IPS-NIHi7 (cell line): ENCODE data around the gene CTNNB1.
"Not testable (repeated sequence)": the region's sequence is repeated elsewhere in the genome, so short reads cannot be mapped to it uniquely, and the experiment has no call there.

Source experiments
- DNase-seq: peaks from one replicate; pipeline ENCODE4 v3.0.0; 2012; ENCODE audit warnings: mixed read lengths; ENCODE audit errors: extremely low spot score

The CTNNB1 gene

DNA sequence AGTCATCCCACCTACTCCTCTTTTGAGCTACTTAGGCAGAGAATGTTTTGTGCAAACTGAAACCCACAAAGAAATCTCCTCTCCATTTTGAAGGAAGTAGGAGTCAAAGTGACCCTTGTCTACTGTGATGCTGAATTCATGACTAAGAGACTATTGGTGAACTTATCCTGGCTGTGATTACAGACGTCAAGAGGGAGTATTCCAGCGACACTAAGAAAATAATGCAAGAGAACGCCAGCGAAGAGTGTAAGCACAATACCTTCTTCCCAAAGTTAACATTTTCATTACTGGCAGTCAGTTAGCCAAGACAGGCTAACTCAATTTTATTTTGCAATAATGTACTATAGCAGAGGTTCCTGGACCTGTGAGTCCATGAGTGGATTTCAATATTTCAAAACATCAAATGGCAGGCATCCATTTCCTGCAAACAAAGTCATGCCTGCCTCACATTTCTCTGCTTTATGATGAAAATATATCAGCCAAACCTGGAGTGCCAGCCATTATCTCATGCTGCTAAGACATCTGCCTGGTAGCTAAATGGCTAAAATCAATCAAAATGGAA lies 59.0 kb downstream of the CTNNB1 start:
- no peak for DNase-seq

DNA sequence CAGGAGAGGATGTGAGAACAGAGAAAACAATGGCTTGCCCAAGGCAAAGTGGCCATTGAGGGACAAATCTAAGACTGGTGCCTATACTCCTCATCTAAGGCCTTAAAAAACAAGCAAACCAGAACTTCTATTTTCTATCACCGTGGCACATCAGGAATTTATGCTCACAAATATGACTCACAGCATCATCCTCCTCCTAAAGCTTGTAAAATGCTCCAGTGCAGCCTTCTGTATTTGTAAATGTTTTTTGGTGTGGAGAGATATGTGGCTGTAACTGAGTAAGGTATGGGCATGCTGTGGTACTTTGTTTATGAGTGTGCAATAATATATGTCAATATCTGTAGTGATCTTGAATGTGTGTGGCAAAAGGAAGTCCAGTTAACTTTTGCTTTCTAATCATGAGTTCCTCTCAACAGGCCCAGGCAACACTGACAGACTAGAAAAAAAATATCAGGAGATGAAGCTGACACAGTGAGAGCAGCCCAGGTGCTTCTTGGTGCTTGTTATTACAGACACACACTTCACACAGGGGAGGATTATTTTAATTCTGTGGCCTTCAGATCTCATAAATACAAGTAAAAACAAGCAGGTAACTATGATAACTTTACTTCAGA lies 60.3 kb downstream of the CTNNB1 start:
- DNase-seq: no peak

DNA sequence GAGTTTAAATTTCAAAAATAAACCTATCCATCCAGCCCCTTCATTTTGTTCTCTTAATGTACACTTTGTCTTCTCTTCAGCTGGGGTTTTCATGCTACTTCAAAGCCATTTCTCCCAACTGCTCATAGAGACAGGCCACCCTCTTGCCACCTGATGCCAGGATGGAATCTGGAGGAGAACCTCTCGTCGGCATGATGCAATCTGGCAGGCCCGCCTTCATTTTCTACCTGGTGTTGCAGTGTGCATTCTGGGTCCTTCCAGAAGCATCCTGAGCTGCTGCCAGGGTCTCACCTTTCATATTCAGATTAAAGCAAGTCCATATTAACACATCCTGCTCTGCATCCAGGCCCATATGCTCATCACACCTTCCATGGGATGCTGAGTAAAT lies 60.8 kb downstream of the CTNNB1 start:
- DNase-seq: no peak

DNA sequence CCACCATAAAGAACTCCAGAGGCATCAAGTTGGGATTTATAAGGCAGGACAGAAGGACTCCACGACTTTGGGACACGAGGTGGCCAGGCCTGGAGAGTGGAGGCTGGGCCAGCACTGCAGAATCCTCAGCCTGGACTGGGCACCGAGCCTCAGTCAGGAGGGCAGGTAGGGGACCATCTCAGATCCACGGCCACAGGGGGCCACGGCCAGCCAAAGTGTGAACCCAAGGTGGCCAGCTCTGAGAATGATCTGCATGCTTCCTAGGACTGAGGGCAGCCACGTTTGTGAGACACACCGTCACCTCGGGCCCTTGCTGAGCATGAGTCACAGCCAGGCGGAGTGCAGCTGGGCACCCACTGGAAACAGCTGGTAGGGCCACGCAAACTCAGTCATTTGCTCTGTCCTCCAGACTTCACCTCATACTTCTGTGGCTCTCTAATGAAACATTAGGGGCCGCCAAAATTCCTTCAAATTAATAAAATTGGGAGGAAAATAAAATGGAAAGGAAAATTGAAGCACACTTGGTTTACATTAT lies 65.8 kb downstream of the CTNNB1 start:
- no peak for DNase-seq

DNA sequence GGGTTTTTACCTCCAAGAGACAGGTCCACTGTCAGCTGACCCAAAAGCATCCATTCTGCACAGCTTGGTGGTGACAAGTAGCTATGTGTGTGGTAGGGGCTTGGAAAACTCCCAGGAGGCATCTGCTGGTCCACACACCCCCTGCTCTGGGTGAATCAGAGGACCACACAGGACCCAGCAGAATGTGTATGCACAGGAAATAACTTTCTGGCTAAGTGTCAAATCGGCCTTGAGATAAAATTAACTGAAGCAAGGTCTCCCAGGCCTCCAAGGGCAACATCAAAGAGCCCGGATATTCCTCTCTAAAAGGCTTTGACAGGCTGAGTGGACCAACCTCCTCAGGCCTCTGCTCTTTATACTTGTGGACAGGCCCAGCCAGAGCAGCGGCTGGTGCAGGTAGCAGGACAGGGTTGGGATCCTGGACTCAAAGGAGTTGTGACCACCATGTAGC lies 66.5 kb downstream of the CTNNB1 start:
- no peak for DNase-seq

DNA sequence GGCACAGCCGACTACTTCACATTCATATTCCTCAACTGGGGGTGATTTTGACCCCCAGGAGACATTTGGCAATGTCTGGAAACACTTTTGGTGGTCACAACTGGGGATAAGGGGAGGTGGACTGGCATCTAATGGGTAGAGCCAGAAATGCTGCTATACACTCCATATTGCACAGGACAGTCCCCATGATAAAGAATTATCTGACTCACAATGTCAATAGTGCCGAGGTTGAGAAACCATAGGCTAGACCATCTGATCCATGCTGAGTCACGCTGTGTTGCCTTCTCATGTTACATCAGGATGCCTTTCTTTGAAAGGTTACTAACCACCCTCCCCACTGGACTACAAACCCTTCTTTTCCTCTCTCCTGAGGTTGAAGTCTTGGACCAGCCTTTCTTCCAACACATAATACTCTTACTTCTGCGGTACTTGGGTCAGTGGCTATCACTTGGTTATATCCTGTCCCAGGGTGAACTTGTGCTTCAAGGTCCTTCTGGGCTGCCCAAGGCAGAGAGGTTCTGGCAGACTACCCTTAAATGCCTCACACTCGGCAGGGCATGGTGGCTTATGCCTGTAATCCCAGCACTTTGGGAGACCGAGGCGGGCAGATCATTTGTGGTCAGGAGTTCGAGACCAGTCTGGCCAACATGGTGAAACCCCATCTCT lies 68.8 kb downstream of the CTNNB1 start:
- no peak for DNase-seq

DNA sequence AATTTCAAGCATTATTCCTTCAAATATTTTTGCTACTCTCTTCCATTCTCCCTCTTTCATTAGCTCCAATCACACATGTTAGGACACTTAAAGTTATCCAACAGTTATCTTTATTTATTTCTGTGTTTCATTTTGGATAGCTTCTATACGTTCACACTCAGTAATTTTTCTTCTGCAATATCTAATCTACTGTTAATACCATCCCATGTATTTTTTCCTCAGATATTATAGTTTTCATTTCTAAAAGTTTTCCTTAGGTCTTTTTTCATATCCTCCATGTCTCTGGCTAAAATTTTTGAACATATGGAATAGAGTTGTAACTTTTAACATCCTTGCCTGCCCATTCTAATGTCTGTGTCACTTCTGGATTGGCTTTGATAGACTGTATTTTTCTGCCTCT lies 73.4 kb downstream of the CTNNB1 start:
- no peak for DNase-seq

DNA sequence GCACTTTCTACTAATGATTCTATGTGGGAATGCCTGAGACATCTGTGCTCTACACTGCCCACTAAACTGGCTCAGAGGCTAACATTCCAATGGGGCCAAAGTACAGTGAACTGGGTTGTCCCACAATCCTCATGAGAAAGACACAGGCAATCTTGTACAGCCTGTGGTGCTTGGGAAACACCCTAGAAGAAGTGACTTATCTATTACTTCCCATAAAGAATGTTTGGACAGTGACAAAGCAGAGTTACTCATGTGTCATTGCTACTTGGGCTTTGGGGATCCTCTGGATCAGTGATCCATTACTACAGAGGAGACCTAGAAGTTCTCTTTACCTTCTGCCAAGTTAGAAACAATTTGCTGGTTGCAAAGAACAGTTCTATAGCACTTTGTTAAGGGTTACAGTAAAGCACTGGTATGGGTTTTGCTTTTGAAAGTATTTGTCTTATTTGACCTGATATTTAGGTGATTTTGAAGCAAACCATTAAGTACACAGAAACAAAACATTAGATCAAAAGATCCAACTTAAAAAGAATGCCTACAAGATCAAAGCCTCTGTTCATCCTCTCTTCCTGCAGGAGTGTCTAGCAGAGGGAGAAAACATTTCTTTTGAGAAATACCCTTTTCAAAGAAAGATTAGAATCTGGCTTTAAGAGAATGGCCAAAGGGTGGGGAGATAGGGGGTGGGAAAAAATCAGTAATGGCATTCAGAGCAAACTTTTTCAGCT lies 75.8 kb downstream of the CTNNB1 start:
- DNase-seq: no peak

DNA sequence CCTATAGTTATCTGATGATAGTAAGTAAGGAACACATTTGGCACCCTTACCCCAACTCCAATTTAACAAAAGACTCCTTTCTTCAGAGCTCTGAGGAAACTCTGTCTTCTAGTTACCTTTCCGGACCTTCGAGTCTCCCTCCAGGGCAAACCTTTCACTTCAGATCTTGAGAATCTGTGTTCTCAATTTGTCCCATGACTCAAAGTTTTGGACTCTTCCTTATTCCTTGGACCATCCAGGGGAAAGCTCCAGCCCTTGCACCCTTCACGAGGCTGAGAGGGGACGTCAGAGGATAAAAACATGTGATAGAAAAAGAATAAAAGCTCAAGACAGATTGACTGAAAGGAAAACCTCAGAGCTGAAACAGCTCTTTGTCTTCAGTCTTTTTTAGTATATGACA lies 76.9 kb downstream of the CTNNB1 start:
- DNase-seq: no peak

DNA sequence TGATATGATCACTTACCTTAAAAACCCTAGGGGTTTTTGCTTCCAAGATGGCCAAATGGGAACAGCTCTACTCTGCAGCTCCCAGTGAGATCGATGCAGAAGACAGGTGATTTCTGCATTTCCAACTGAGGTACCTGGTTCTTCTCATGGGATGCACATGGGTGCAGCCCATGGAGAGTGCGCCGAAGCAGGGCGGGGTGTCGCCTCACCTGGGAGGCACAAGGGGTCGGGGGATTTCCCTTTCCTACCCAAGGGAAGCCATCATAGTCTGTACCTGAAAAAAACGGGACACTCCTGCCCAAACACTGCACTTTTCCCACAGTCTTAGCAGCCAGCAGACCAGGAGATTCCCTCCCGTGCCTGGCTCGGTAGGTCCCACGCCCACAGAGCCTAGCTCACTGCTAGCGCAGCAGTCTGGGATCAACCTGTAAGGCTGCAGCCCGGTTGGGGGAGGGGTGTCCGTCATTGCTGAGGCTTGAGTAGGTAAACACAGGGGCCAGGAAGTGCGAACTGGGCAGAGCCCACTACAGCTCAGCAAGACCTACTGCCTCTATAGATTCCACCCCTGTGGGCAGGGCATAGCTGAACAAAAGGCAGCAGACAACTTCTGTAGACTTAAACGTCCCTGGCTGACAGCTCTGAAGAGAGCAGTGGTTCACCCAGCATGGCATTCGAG lies 78.6 kb downstream of the CTNNB1 start:
- no peak for DNase-seq

DNA sequence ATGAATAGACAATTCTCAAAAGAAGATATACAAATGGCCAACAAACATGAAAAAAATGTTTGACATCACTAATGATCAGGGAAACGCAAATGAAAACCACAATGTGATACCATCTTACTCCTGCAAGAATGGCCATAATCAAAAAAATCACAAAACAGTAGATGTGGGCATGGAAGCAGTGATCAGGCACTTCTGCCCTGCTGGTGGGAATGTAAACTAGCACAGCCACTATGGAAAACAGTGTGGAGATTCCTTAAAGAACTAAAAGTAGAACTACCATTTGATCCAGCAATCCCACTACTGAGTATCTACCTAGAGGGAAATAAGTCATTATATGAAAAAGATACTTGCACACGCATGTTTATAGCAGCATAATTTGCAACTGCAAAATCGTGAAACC lies 85.6 kb downstream of the CTNNB1 start:
- DNase-seq: not testable (repeated sequence)

DNA sequence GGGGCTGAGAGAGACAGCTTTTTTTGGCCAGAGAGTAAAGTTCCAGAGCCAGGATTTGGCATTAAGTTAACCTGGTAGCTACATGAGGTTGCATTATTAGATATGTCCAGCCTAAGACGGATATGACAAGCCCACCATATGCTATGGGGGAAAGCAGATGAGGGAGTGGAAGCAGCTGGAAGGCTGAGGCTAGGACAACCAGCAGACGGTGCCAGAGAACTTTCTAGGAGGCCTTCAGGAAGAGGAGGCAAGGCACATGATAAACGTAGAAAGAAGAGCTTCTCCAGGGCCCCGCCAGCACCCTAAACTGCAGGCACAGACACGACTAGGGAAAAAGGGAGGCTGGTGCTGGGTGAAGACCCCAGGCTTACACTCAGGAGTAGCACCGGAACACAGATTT lies 87.0 kb downstream of the CTNNB1 start:
- DNase-seq: no peak

DNA sequence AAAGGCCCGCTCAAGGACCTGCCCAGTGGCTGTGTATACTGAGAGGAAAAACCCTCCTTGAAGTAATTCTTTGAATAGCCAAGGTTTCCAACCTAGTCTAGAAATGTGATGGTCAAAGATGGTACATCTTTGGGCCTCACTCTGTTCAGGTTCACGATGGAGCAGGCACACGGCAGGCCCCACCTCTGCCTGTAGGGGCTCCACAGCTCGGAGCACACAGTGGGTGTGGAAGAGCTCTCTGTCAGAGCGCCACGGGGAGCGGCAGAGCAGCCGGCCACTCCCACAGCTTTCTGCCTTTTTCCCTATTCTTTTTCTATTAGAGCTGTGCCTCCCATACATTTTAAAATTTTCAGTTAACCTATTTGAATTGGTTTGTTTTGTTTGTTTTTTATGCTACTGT lies 89.5 kb downstream of the CTNNB1 start:
- DNase-seq: no peak
